Activated naive CD4-positive, alpha-beta T cell treated with anti-CD3 and anti-CD28 coated beads, Interleukin-2, amount 50 U/mL, for 16 hours (primary cell): ENCODE data around the gene TMCO1.
"Not testable (repeated sequence)": the region's sequence is repeated elsewhere in the genome, so short reads cannot be mapped to it uniquely, and the experiment has no call there.

ENCODE experiments used
- DNase-seq: peaks from one replicate; pipeline ENCODE4 v3.0.0-alpha.2; 2020

TMCO1 gene

DNA sequence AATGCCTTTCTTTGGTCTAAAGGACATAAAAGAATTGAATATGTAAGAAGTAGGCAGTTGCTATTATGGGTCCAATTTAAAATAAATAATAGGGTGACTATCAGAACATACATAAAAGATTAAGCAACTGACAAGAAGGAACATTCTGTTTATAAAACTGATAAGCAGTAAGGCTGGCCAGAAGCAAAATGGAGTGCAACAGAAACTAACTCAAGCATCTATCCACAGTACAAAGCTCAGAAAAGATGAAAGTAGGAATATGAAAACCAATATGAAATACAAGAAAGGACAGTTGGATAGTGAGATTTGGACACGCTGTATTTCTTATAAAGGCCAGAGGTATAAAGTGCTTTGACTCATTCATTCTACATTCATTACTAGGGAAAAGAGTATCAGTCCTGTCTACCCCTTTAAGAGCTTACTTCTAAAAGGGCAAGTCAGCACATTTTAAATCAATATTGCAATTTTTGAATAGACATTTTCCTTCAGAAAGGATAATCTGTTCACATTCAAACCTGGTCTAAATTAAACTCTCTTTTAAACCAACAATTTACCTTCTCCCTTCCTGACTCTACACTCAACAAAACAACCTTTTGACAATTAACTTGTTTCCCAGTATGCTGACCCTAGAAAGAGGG is 84.7 kb downstream of the TMCO1 start:
- no peak for DNase-seq

DNA sequence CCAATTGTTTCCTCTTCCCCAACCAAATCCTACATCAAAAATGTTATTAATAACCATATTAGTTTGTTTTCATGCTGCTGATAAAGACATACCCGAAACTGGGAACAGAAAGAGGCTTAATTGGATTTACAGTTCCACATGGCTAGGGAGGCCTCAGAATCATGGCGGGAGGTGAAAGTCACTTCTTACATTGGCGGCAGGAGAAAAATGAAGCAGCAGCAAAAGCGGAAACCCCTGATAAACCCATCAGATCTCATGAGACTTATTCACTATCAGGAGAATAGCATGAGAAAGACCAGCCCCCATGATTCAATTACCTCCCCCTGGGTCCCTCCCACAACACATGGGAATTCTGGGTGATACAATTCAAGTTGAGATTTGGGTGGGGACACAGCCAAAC is 87.9 kb downstream of the TMCO1 start:
- not testable (repeated sequence) for DNase-seq

DNA sequence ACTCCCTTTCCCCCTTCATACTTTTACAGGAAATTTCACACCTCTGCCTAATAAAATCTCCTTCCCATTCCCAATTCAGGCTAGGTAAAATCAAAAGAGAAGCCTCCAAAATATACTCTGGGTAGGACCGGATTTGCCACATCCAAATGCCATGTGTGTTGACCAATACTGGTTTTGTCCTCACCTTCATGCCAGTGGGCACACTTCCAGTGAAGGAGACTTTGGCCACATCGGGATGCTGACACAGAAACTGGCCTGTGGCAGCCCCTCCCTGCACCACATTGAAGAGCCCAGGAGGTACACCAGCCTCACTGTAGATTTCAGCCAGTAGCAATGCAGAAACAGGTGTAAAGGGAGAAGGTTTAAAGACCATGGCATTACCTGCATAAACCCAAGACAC is 88.4 kb downstream of the TMCO1 start:
- no peak for DNase-seq

DNA sequence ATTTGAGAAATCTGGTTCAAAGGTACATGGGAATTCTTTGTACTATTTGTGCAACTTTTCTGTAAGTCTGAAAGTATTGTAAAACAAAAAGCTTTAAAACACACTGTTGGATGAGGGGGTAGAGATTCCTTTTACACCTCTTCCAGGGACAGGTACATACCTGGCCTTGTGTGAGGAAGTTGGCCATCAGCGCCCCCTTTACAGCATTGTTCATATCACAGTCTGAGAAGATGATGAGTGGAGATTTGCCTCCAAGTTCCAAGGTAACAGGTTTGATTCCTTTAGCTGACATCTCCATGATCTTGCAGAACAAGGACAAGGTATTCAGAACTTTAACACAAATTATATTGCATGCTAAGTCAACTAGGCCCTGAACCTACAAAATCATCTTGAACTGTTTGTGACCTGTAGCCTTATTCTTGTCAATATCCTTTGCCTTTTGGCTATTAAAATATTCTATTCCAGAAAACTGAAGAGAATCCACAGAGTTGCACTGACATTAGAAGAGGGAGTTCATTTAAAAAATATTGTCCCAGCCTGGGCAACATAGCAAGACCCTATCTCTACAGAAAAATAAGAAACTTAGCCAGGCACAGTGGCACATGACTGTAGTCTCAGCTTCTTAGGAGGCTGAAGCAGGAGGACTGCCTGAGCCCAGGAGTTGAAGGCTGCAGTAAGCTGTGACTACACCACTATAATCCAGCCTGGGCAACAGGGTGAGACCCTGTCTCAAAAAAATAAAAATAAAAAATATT is 89.2 kb downstream of the TMCO1 start:
- DNase-seq: no peak

DNA sequence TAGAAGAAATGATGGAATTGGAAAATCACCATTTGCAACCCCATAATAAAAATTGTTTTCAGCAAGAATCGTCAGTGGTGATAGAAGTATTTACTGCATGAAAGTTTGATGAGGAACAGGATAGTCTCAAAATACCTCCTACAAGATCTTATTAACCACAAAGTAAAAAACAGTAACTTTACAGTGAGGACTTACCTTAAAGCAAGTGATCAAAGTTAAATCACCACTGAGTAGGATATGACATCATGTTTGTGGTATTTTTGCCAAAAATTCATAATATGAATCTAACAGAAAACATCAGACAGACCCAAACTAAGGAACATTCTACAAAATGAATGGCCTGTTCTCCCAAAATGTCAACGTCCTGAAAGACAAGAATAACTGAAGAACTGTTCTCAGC is 90.2 kb downstream of the TMCO1 start:
- DNase-seq: no peak
